Osteoblast (primary cell): ENCODE measurements around the gene MORC2. TPM values are rescaled to one million over a fixed set of nuclear protein-coding genes. Genes with fewer than 3 reads are reported as not detected.

Source experiments
- DNase-seq: peaks from one replicate; pipeline ENCODE4 v3.0.0; 2011; ENCODE audit warnings: low spot score, mixed read lengths; ENCODE audit not compliant: insufficient read length; ENCODE audit errors: missing footprints
- H2AFZ ChIP-seq: 2 replicates; pipeline ENCODE4 v1.6.0; 2011; ENCODE audit warnings: mild to moderate bottlenecking, low read length
- H3K27ac ChIP-seq: 2 replicates; pipeline ENCODE4 v1.5.1; 2011; ENCODE audit warnings: mild to moderate bottlenecking, low read depth, low read length, moderate library complexity
- H3K27me3 ChIP-seq: 2 replicates; pipeline ENCODE4 v1.6.0; 2012; ENCODE audit warnings: mild to moderate bottlenecking, control low read depth, inconsistent platforms, low read length, moderate library complexity; ENCODE audit not compliant: insufficient read depth
- H3K36me3 ChIP-seq: 2 replicates; pipeline ENCODE4 v1.5.1; 2011; ENCODE audit warnings: mild to moderate bottlenecking, low read length, control low read depth, moderate library complexity; ENCODE audit not compliant: insufficient read depth
- H3K4me1 ChIP-seq: 2 replicates; pipeline ENCODE4 v1.5.1; 2011; ENCODE audit warnings: mild to moderate bottlenecking, low read length, control low read depth, moderate library complexity; ENCODE audit not compliant: insufficient read depth
- H3K4me2 ChIP-seq: 2 replicates; pipeline ENCODE4 v1.6.0; 2011; ENCODE audit warnings: mild to moderate bottlenecking, low read length; ENCODE audit not compliant: insufficient read depth
- H3K4me3 ChIP-seq: fragments of 200-600 bp; sonication (generic); 3 replicates; pipeline ENCODE4 v1.5.1; 2012; ENCODE audit warnings: mild to moderate bottlenecking, low read length, inconsistent platforms; ENCODE audit not compliant: insufficient read depth
- H3K79me2 ChIP-seq: 2 replicates; pipeline ENCODE4 v1.6.0; 2012; ENCODE audit warnings: mild to moderate bottlenecking, low read length, control low read depth, inconsistent platforms; ENCODE audit not compliant: insufficient read depth
- H3K9me3 ChIP-seq: 2 replicates; pipeline ENCODE4 v1.5.1; 2011; ENCODE audit warnings: low read depth, low read length, control low read depth
- H4K20me1 ChIP-seq: 2 replicates; pipeline ENCODE4 v1.6.0; 2012; ENCODE audit warnings: mild to moderate bottlenecking, low read length, control low read depth; ENCODE audit not compliant: insufficient read depth
- total RNA-seq: library from RNA; depleted of rRNA; stranded (reverse); fragments of >200 nt; gene quantifications from 2 replicates; pipeline ENCODE4 v1.2.3, GENCODE V29; 2012
- TF ChIP-seq, protein P1 (sequence below): IDR thresholded peaks from 2 replicates; pipeline ENCODE4 v1.5.1; 2011; ENCODE audit warnings: mild to moderate bottlenecking, low read depth, low read length, moderate library complexity; ENCODE audit errors: extremely low read depth

MORC2 gene
- total RNA-seq, 1 donor: 17.0 TPM

DNA sequence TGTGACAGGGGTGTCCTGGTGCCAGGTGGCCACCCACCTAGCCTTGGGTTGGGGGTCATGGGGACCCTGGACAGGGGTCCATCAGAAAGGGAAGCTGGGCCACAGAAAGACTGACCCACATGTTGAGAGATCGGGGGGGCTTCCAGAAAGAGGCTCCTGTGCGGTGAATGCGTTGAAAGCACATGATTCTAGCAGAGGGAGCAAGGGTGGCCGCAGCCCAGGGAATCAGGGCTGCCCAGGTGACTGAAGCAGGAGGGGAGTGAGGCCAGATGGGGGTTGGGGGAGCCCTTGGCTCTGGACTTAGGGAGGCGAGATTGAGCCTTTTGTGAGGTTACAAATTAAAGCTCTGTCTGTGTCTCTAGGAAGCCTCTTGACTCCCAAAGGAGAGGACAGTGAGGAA, 80.7 kb downstream of the MORC2 start:
- TF ChIP-seq, protein P1, sequence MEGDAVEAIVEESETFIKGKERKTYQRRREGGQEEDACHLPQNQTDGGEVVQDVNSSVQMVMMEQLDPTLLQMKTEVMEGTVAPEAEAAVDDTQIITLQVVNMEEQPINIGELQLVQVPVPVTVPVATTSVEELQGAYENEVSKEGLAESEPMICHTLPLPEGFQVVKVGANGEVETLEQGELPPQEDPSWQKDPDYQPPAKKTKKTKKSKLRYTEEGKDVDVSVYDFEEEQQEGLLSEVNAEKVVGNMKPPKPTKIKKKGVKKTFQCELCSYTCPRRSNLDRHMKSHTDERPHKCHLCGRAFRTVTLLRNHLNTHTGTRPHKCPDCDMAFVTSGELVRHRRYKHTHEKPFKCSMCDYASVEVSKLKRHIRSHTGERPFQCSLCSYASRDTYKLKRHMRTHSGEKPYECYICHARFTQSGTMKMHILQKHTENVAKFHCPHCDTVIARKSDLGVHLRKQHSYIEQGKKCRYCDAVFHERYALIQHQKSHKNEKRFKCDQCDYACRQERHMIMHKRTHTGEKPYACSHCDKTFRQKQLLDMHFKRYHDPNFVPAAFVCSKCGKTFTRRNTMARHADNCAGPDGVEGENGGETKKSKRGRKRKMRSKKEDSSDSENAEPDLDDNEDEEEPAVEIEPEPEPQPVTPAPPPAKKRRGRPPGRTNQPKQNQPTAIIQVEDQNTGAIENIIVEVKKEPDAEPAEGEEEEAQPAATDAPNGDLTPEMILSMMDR: no peak
- Histone ChIP-seq H3K27ac (no peak overlapping the region), H2AFZ (no peak overlapping the region), H3K4me3 (no peak overlapping the region), H3K9me3 (no peaks in the 10 kb centered on the region), H3K4me2 (no peak overlapping the region), H3K79me2 (no peaks in the 10 kb centered on the region), H4K20me1 (no peaks in the 10 kb centered on the region), H3K4me1 (no peaks in the 10 kb centered on the region), H3K36me3 (no peaks in the 10 kb centered on the region), H3K27me3 (no peaks in the 10 kb centered on the region)
- DNase-seq: peak; percentile 69

DNA sequence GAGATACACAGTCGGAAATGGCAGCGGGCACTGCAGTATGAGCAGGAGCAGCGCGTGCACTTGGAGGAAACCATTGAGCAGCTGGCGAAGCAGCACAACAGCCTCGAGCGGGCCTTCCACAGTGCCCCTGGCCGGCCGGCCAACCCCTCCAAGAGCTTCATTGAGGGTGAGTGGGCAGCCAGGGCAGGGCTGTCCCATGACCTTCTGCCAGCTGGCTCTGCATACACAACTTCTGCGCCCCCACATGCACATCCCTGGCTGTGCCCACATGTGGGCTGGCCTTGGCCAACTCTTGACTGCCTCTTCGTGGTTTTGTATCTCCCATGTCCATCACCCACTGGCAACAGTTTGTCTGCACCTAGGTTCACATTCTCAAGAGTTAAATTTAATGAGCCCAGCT, 81.1 kb downstream of the MORC2 start:
- no peaks in the 10 kb centered on the region for H3K9me3 ChIP-seq
- TF ChIP-seq, protein P1: no peak
- no peaks in the 10 kb centered on the region for H3K27me3 ChIP-seq
- peak; percentile 11 for DNase-seq
- no peak overlapping the region for H3K4me2 ChIP-seq
- no peaks in the 10 kb centered on the region for H3K4me1 ChIP-seq
- H3K4me3 ChIP-seq: no peak overlapping the region
- H4K20me1 ChIP-seq: no peaks in the 10 kb centered on the region
- no peaks in the 10 kb centered on the region for H3K79me2 ChIP-seq
- H3K27ac ChIP-seq: no peak overlapping the region
- H3K36me3 ChIP-seq: no peaks in the 10 kb centered on the region
- no peak overlapping the region for H2AFZ ChIP-seq

DNA sequence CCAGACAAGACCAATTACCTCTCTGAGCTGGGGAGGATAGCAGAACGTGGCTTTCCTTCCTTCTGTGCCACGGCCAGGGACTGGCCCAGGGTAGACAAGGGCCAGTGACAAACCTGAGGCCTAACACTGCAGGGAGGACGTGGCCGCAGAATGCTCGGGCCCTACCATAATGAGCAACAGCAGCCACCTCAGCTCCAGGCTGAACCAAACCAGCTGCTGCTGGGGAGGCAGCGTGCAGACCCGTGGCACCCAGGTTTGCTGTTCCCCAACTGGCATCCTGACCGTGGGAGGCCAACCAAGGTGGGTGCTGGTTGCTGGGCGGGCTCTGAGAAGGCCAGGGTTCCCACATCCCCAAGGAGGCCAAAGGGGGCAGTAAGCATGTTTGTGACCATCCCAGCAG, 83.0 kb downstream of the MORC2 start:
- no peaks in the 10 kb centered on the region for H3K36me3 ChIP-seq
- peak; percentile 65 for DNase-seq
- H3K27ac ChIP-seq: no peak overlapping the region
- no peak overlapping the region for H3K4me3 ChIP-seq
- H4K20me1 ChIP-seq: no peaks in the 10 kb centered on the region
- no peaks in the 10 kb centered on the region for H3K9me3 ChIP-seq
- TF ChIP-seq, protein P1: no peak
- no peaks in the 10 kb centered on the region for H3K27me3 ChIP-seq
- H3K4me2 ChIP-seq: no peak overlapping the region
- H2AFZ ChIP-seq: no peak overlapping the region
- no peaks in the 10 kb centered on the region for H3K79me2 ChIP-seq
- no peaks in the 10 kb centered on the region for H3K4me1 ChIP-seq

DNA sequence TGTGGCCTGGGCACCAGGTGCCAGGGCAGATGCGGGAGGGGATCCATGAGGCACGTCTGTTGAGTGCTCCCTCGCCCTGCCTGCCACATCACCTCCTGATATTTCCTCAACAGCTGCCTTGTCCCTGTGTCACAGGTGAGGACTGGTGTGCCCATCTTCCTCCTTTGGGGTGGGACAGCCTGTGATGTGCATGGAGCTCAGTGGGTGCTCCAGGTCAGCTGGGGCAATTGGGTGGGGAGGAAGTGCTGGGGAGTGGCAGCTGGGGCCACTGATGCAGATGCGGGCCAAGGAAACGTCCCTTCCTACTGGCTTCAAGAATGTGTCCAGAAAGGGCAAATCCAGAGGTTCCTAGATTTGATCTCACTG, 83.6 kb downstream of the MORC2 start:
- Histone ChIP-seq H3K27me3 (no peaks in the 10 kb centered on the region), H3K79me2 (no peaks in the 10 kb centered on the region), H4K20me1 (no peaks in the 10 kb centered on the region), H3K27ac (no peak overlapping the region), H2AFZ (no peak overlapping the region), H3K4me1 (no peaks in the 10 kb centered on the region), H3K4me3 (no peak overlapping the region), H3K9me3 (no peaks in the 10 kb centered on the region), H3K36me3 (no peaks in the 10 kb centered on the region), H3K4me2 (no peak overlapping the region)
- TF ChIP-seq, protein P1: no peak
- DNase-seq: peak; percentile 67
